ENCODE data around the gene PLD2.

PLD2 gene

GRCh38 chr17:4833941-4834680, 27.2 kb downstream of the PLD2 start:
- TF ChIP-seq EZH2phosphoT487 (conservative IDR thresholded peaks at IDR 0.05; ENCODE audit: low read length) (no peak), CTCF (IDR thresholded peaks at IDR 0.05; ENCODE audit: insufficient read depth, low read length, poor library complexity, severe bottlenecking) (no peak)
- H3K27me3 ChIP-seq (ENCODE audit: low read length): no peaks in the 10 kb centered on the region
- peaks cover 36% of the 10 kb centered on the region for H3K79me2 ChIP-seq (ENCODE audit: insufficient read depth, low read length)
- H3K27ac ChIP-seq (ENCODE audit: low read depth, low read length): peak overlapping the region; percentile 21; the same call in 1 of the 2 replicates
- no peaks in the 10 kb centered on the region for H3K36me3 ChIP-seq (ENCODE audit: low read length)
- H3K4me2 ChIP-seq (ENCODE audit: low read depth, low read length, poor library complexity, severe bottlenecking): peak overlapping the region; percentile 83
- peak overlapping the region; percentile 65 for H2AFZ ChIP-seq (ENCODE audit: low read depth, low read length, severe bottlenecking)
- no peaks in the 10 kb centered on the region for H3K9me2 ChIP-seq (replicated peaks; ENCODE audit: insufficient read depth, low read length)
- H3F3A ChIP-seq (ENCODE audit: insufficient read depth): 0 out of 2 replicates have a peak, but pooled peaks cover 6% of the 10 kb centered on the region
- H4K20me1 ChIP-seq (ENCODE audit: low read depth, low read length): no peaks in the 10 kb centered on the region
- H3K9me3 ChIP-seq (ENCODE audit: insufficient read depth, low read length): no peaks in the 10 kb centered on the region
- peak overlapping the region; percentile 81 for H3K4me3 ChIP-seq (ENCODE audit: insufficient read depth, low read length, poor library complexity, severe bottlenecking)
- H3K9ac ChIP-seq (ENCODE audit: low read length): peak overlapping the region; percentile 90

- no peaks in the 10 kb centered on the region for H4K20me1 ChIP-seq (ENCODE audit: low read depth, low read length)
- H3K9ac ChIP-seq (ENCODE audit: low read length): peak overlapping the region; percentile 90
- H3K4me3 ChIP-seq (ENCODE audit: insufficient read depth, low read length, poor library complexity, severe bottlenecking): peak overlapping the region; percentile 81
Observed at GRCh38 chr17:4834681-4835020, 27.7 kb downstream of the PLD2 start.

GRCh38 chr17:4836221-4836620, 29.3 kb downstream of the PLD2 start:
- Histone ChIP-seq H3K9me3 (ENCODE audit: insufficient read depth, low read length) (no peaks in the 10 kb centered on the region), H3K27me3 (ENCODE audit: low read length) (no peaks in the 10 kb centered on the region), H3K4me2 (ENCODE audit: low read depth, low read length, poor library complexity, severe bottlenecking) (no peak overlapping the region), H3K9ac (ENCODE audit: low read length) (no peak overlapping the region), H3K79me2 (ENCODE audit: insufficient read depth, low read length) (peaks cover 55% of the 10 kb centered on the region), H4K20me1 (ENCODE audit: low read depth, low read length) (0 out of 2 replicates have a peak, but pooled peaks cover 3% of the 10 kb centered on the region), H3K36me3 (ENCODE audit: low read length) (no peaks in the 10 kb centered on the region), H3K4me3 (ENCODE audit: insufficient read depth, low read length, poor library complexity, severe bottlenecking) (no peak overlapping the region), H3F3A (ENCODE audit: insufficient read depth) (0 out of 2 replicates have a peak, but pooled peaks cover 6% of the 10 kb centered on the region), H3K27ac (ENCODE audit: low read depth, low read length) (no peak overlapping the region), H3K9me2 (replicated peaks; ENCODE audit: insufficient read depth, low read length) (no peaks in the 10 kb centered on the region), H2AFZ (ENCODE audit: low read depth, low read length, severe bottlenecking) (no peak overlapping the region)
- TF ChIP-seq EZH2phosphoT487 (conservative IDR thresholded peaks at IDR 0.05; ENCODE audit: low read length) (no peak), CTCF (IDR thresholded peaks at IDR 0.05; ENCODE audit: insufficient read depth, low read length, poor library complexity, severe bottlenecking) (no peak)

More at GRCh38 chr17:4834681-4835020, 27.7 kb downstream of the PLD2 start:
- peak overlapping the region; percentile 83 for H3K4me2 ChIP-seq (ENCODE audit: low read depth, low read length, poor library complexity, severe bottlenecking)
- H3K9me3 ChIP-seq (ENCODE audit: insufficient read depth, low read length): no peaks in the 10 kb centered on the region
- H3K79me2 ChIP-seq (ENCODE audit: insufficient read depth, low read length): peaks cover 41% of the 10 kb centered on the region
- H3K36me3 ChIP-seq (ENCODE audit: low read length): no peaks in the 10 kb centered on the region
- H3K27me3 ChIP-seq (ENCODE audit: low read length): no peaks in the 10 kb centered on the region
- TF ChIP-seq EZH2phosphoT487 (conservative IDR thresholded peaks at IDR 0.05; ENCODE audit: low read length): no peak
- TF ChIP-seq CTCF (IDR thresholded peaks at IDR 0.05; ENCODE audit: insufficient read depth, low read length, poor library complexity, severe bottlenecking): no peak
- H3F3A ChIP-seq (ENCODE audit: insufficient read depth): 0 out of 2 replicates have a peak, but pooled peaks cover 6% of the 10 kb centered on the region
- H2AFZ ChIP-seq (ENCODE audit: low read depth, low read length, severe bottlenecking): no peak overlapping the region
- H3K9me2 ChIP-seq (replicated peaks; ENCODE audit: insufficient read depth, low read length): no peaks in the 10 kb centered on the region
- H3K27ac ChIP-seq (ENCODE audit: low read depth, low read length): no peak overlapping the region
